Neural cell (in vitro differentiated cells): ENCODE measurements around the gene TENT4A. TPM values are rescaled to one million over a fixed set of nuclear protein-coding genes. Genes with fewer than 3 reads are reported as not detected.

Experiments
- H2AFZ ChIP-seq: fragments of 200-600, 300-800 bp; sonication (generic), shearing (Covaris generic); 2 replicates; pipeline ENCODE4 v1.6.0; 2014; ENCODE audit warnings: low read depth, mild to moderate bottlenecking, antibody characterized with exemption, low read length, moderate library complexity
- H3F3A ChIP-seq: fragments of 200-600 bp; shearing (Covaris generic); 2 replicates; pipeline ENCODE4 v1.6.1; 2016; ENCODE audit warnings: mild to moderate bottlenecking, moderate library complexity, mixed read lengths, antibody characterized with exemption, low read length; ENCODE audit not compliant: insufficient read depth, poor library complexity, severe bottlenecking
- H3K27ac ChIP-seq: fragments of 200-600, 300-800 bp; sonication (generic), shearing (Covaris generic); 2 replicates; pipeline ENCODE4 v1.5.1; 2014; ENCODE audit warnings: mild to moderate bottlenecking, low read length, moderate library complexity
- H3K27me3 ChIP-seq: fragments of 300-800, 200-600 bp; sonication (generic), shearing (Covaris generic); 2 replicates; pipeline ENCODE4 v1.6.0; 2014; ENCODE audit warnings: mild to moderate bottlenecking, low read depth, low read length, moderate library complexity; ENCODE audit not compliant: insufficient read depth
- H3K36me3 ChIP-seq: fragments of 300-800, 200-600 bp; sonication (generic), shearing (Covaris generic); 2 replicates; pipeline ENCODE4 v1.5.1; 2014; ENCODE audit warnings: mild to moderate bottlenecking, antibody characterized with exemption, low read length, moderate library complexity; ENCODE audit not compliant: insufficient read depth
- H3K4me2 ChIP-seq: fragments of 300-800, 200-600 bp; sonication (generic), shearing (Covaris generic); 2 replicates; pipeline ENCODE4 v1.6.0; 2014; ENCODE audit warnings: mild to moderate bottlenecking, low read length
- H3K4me3 ChIP-seq: fragments of 300-800, 200-600 bp; sonication (generic), shearing (Covaris generic); 2 replicates; pipeline ENCODE4 v1.5.1; 2014; ENCODE audit warnings: mild to moderate bottlenecking, low read length, moderate library complexity
- H3K79me2 ChIP-seq: fragments of 200-600 bp; shearing (Covaris generic); replicated peaks from 2 replicates; pipeline ENCODE4 v1.6.0; 2014; ENCODE audit warnings: mild to moderate bottlenecking, low read length, moderate library complexity; ENCODE audit not compliant: insufficient read depth
- H3K9ac ChIP-seq: fragments of 300-800, 200-600 bp; sonication (generic), shearing (Covaris generic); 2 replicates; pipeline ENCODE4 v1.6.1; 2016; ENCODE audit warnings: mild to moderate bottlenecking, low read length, mixed read lengths
- H3K9me2 ChIP-seq: fragments of 200-600 bp; shearing (Covaris generic); 2 replicates; pipeline ENCODE4 v1.6.1; 2016; ENCODE audit warnings: mild to moderate bottlenecking, low read length, mixed read lengths; ENCODE audit not compliant: insufficient read depth
- H3K9me3 ChIP-seq: fragments of 200-600, 300-800 bp; sonication (generic), shearing (Covaris generic); 2 replicates; pipeline ENCODE4 v1.6.1; 2016; ENCODE audit warnings: mild to moderate bottlenecking, mixed run types, low read length, moderate library complexity, mixed read lengths
- H4K20me1 ChIP-seq: fragments of 200-600 bp; shearing (Covaris generic); 2 replicates; pipeline ENCODE4 v1.6.1; 2016; ENCODE audit warnings: mild to moderate bottlenecking, mixed run types; ENCODE audit not compliant: insufficient read depth
- CTCF ChIP-seq: fragments of 450-650 bp; IDR thresholded peaks from 2 replicates; pipeline ENCODE4 v1.5.1; 2014; ENCODE audit warnings: antibody characterized with exemption, mild to moderate bottlenecking, moderate library complexity; ENCODE audit not compliant: poor library complexity, severe bottlenecking
- EP300 ChIP-seq: fragments of 450-650 bp; conservative IDR thresholded peaks from 2 replicates; pipeline ENCODE4 v1.6.1; 2014; ENCODE audit warnings: antibody characterized with exemption, mild to moderate bottlenecking, moderate library complexity; ENCODE audit not compliant: poor library complexity, severe bottlenecking
- EZH2 ChIP-seq: fragments of 200-600, 300-800 bp; shearing (Covaris generic), sonication (generic); IDR thresholded peaks from 2 replicates; pipeline ENCODE4 v1.6.1; 2014; ENCODE audit warnings: antibody characterized with exemption, low read length, borderline replicate concordance, mild to moderate bottlenecking; ENCODE audit not compliant: insufficient read depth, poor library complexity, severe bottlenecking
- MXI1 ChIP-seq: fragments of 450-650 bp; conservative IDR thresholded peaks from 2 replicates; pipeline ENCODE4 v1.6.1; 2014; ENCODE audit warnings: antibody characterized with exemption, mild to moderate bottlenecking; ENCODE audit not compliant: poor library complexity, severe bottlenecking
- POLR2AphosphoS5 ChIP-seq: IDR thresholded peaks from 2 replicates; pipeline ENCODE4 v1.6.1; 2012
- RAD21 ChIP-seq: fragments of 450-650 bp; conservative IDR thresholded peaks from 2 replicates; pipeline ENCODE4 v1.6.1; 2014; ENCODE audit warnings: antibody characterized with exemption, mild to moderate bottlenecking, moderate library complexity
- REST ChIP-seq: IDR thresholded peaks from 2 replicates; pipeline ENCODE4 v1.6.1; 2012; ENCODE audit warnings: borderline replicate concordance
- SMC3 ChIP-seq: fragments of 450-650 bp; conservative IDR thresholded peaks from 2 replicates; pipeline ENCODE4 v1.6.1; 2014; ENCODE audit warnings: antibody characterized with exemption, mild to moderate bottlenecking, moderate library complexity; ENCODE audit not compliant: poor library complexity
- TAF1 ChIP-seq: IDR thresholded peaks from 2 replicates; pipeline ENCODE4 v1.6.1; 2012; ENCODE audit warnings: low read depth
- polyA plus RNA-seq: library from polyadenylated mRNA; depleted of rRNA; stranded (reverse); fragments of >200 nt; gene quantifications from 2 replicates; pipeline ENCODE4 v1.2.3, GENCODE V29; 2014

The TENT4A gene
- polyA plus RNA-seq, 1 donor from 2014 or later, result 12.1 TPM

- H3K4me2 ChIP-seq, result no peak overlapping the region
- H3K9me2 ChIP-seq, result no peaks in the 10 kb centered on the region
- no peak overlapping the region for H3K4me3 ChIP-seq
These were observed 39.3 kb upstream of the TENT4A start for GRCh38 chr5:6673963-6674362.

GRCh38 chr5:6674421-6674820 lies 38.8 kb upstream of the TENT4A start:
- H3K79me2 ChIP-seq, result no peaks in the 10 kb centered on the region

More at GRCh38 chr5:6673963-6674362, 39.3 kb upstream of the TENT4A start:
- Histone ChIP-seq H3K9me3 (no peaks in the 10 kb centered on the region), H3F3A (no peaks in the 10 kb centered on the region), H3K36me3 (no peaks in the 10 kb centered on the region), H3K27me3 (no peaks in the 10 kb centered on the region), H3K27ac (no peak overlapping the region), H4K20me1 (no peaks in the 10 kb centered on the region), H3K79me2 (no peaks in the 10 kb centered on the region), H3K9ac (no peak overlapping the region), H2AFZ (no peak overlapping the region)
- TF ChIP-seq CTCF (no peak), TAF1 (no peak)

GRCh38 chr5:6674886-6675285 lies 38.3 kb upstream of the TENT4A start:
- H3K4me3 ChIP-seq, result no peak overlapping the region
- no peak overlapping the region for H3K4me2 ChIP-seq
- no peaks in the 10 kb centered on the region for H3K79me2 ChIP-seq
- H3K9me2 ChIP-seq, result no peaks in the 10 kb centered on the region
- H3K27ac ChIP-seq, result no peak overlapping the region
- no peak overlapping the region for H3K9ac ChIP-seq
- TF ChIP-seq SMC3, result no peak
- no peak for TF ChIP-seq POLR2AphosphoS5
- TF ChIP-seq RAD21, result no peak
- TF ChIP-seq EZH2, result no peak
- no peak for TF ChIP-seq TAF1
- no peak for TF ChIP-seq MXI1
- no peak for TF ChIP-seq REST
- TF ChIP-seq EP300, result no peak
- TF ChIP-seq CTCF, result no peak
- H3K36me3 ChIP-seq, result no peaks in the 10 kb centered on the region
- no peak overlapping the region for H2AFZ ChIP-seq
- H3K9me3 ChIP-seq, result no peaks in the 10 kb centered on the region
- H4K20me1 ChIP-seq, result no peaks in the 10 kb centered on the region
- no peaks in the 10 kb centered on the region for H3K27me3 ChIP-seq
- H3F3A ChIP-seq, result no peaks in the 10 kb centered on the region

More at GRCh38 chr5:6674421-6674820, 38.8 kb upstream of the TENT4A start:
- H3K4me2 ChIP-seq, result no peak overlapping the region
- no peaks in the 10 kb centered on the region for H3K36me3 ChIP-seq
- no peaks in the 10 kb centered on the region for H4K20me1 ChIP-seq
- TF ChIP-seq POLR2AphosphoS5 (no peak), EZH2 (no peak), SMC3 (no peak)
- no peaks in the 10 kb centered on the region for H3K27me3 ChIP-seq
- no peak overlapping the region for H3K9ac ChIP-seq
- H3F3A ChIP-seq, result no peaks in the 10 kb centered on the region
- no peak overlapping the region for H2AFZ ChIP-seq
- H3K9me3 ChIP-seq, result no peaks in the 10 kb centered on the region
- H3K4me3 ChIP-seq, result no peak overlapping the region
- no peaks in the 10 kb centered on the region for H3K9me2 ChIP-seq
- H3K27ac ChIP-seq, result no peak overlapping the region
